CD8-positive, alpha-beta memory T cell (primary cell): ENCODE measurements around the gene CCDC92. TPM values are rescaled to one million over a fixed set of nuclear protein-coding genes. Genes with fewer than 3 reads are reported as not detected.
A peak's percentile ranks its signal among the peaks of the same experiment; 100 is the strongest.

Experiments
- CTCF ChIA-PET: fragments of 350-600 bp; sonication (Branson Sonifier 250); formaldehyde crosslinking; loops from one replicate; lab custom pipeline; 2021; ENCODE audit warnings: antibody characterized with exemption; lab: Charles Lee
- POLR2A ChIA-PET: fragments of 350-600 bp; sonication (Branson Sonifier 250); formaldehyde crosslinking; loops from one replicate; lab custom pipeline; 2021; ENCODE audit warnings: antibody characterized with exemption; lab: Charles Lee
- DNase-seq, 5 donors: peaks; one replicate each; pipeline versions ENCODE4 v3.0.0 to v3.0.0-alpha.2; 2020 to 2022; ENCODE audit warnings: mixed read lengths in 1 of 5
- H3K27ac ChIP-seq: one replicate; pipeline ENCODE4 v1.7.0; 2013; ENCODE audit warnings: low read depth, mild to moderate bottlenecking, low read length, moderate library complexity
- H3K27me3 ChIP-seq: 2 replicates; pipeline ENCODE4 v1.7.0; 2013; ENCODE audit warnings: low read length, mild to moderate bottlenecking; ENCODE audit not compliant: insufficient read depth, poor library complexity, severe bottlenecking
- H3K36me3 ChIP-seq: 2 replicates; pipeline ENCODE4 v1.7.0; 2013; ENCODE audit warnings: mild to moderate bottlenecking, low read length, moderate library complexity; ENCODE audit not compliant: insufficient read depth
- H3K4me1 ChIP-seq: 2 replicates; pipeline ENCODE4 v1.7.0; 2013; ENCODE audit warnings: mild to moderate bottlenecking, low read length, moderate library complexity; ENCODE audit not compliant: insufficient read depth
- H3K4me3 ChIP-seq: 2 replicates; pipeline ENCODE4 v1.7.0; 2013; ENCODE audit warnings: mild to moderate bottlenecking, low read length
- H3K9me3 ChIP-seq: 2 replicates; pipeline ENCODE4 v1.7.0; 2013; ENCODE audit warnings: mild to moderate bottlenecking, low read length
- H3K27ac Mint-ChIP-seq, 8 donors: one replicate each; pipeline ENCODE4 v1.8.0; 2020 to 2021; ENCODE audit warnings: mixed read lengths in 8 of 8, mild to moderate bottlenecking in 6 of 8, inconsistent platforms in 3 of 8, moderate library complexity in 3 of 8
- H3K27me3 Mint-ChIP-seq, 2 donors: one replicate each; pipeline ENCODE4 v1.8.0; 2020 to 2021; ENCODE audit warnings: mixed read lengths in 2 of 2, mild to moderate bottlenecking in 1 of 2, moderate library complexity in 1 of 2
- H3K36me3 Mint-ChIP-seq, 3 donors: one replicate each; pipeline ENCODE4 v1.8.0; 2020 to 2021; ENCODE audit warnings: mixed read lengths in 3 of 3, inconsistent platforms in 1 of 3, mild to moderate bottlenecking in 1 of 3
- H3K4me1 Mint-ChIP-seq, 3 donors: one replicate each; pipeline ENCODE4 v1.8.0; 2020 to 2021; ENCODE audit warnings: mixed read lengths in 3 of 3, inconsistent platforms in 1 of 3, mild to moderate bottlenecking in 1 of 3
- H3K4me3 Mint-ChIP-seq, 7 donors: one replicate each; pipeline ENCODE4 v1.8.0; 2020 to 2021; ENCODE audit warnings: mixed read lengths in 7 of 7, mild to moderate bottlenecking in 6 of 7, moderate library complexity in 4 of 7, inconsistent platforms in 2 of 7
- H3K9me3 Mint-ChIP-seq, 5 donors: one replicate each; pipeline ENCODE4 v1.8.0; 2020 to 2022; ENCODE audit warnings: mixed read lengths in 5 of 5, mild to moderate bottlenecking in 3 of 5, moderate library complexity in 2 of 5, inconsistent platforms in 1 of 5
- polyA plus RNA-seq: library from polyadenylated mRNA; unstranded; fragments of 300-500 nt; fragmentation: Illumina TruSeq; gene quantifications from one replicate; pipeline ENCODE4 v1.2.3, GENCODE V29; 2021
- total RNA-seq, 2 experiments: library from RNA; stranded (reverse); gene quantifications; one replicate each; pipeline ENCODE4 v1.2.3, GENCODE V29; 2021

The CCDC92 gene
- total and polyA plus RNA-seq, 3 experiments from 2014 or later, result 10.2 to 48.9 (median 12.9) TPM

DNA sequence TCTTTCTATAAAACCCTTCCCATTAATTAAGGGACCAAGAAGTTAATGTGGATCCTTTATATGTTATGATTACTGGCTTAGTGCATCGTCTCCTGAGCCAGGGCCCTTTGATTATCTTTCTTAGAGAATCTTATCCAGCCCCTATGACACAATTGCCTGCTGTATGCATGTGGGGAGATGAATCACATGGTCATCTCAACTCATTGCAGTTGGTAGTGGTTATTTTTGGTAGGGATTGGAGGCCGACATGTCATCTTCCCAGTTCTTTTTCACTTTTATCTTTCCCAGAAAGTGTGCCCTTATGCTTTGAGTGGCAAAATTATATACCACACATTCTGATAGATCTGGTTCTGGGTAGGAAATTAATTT, 26.3 kb upstream of the CCDC92 start:
- Mint-ChIP-seq H3K9me3 (no peaks in the 10 kb centered on the region), H3K4me1 (peaks cover 23 to 44% (median 32%) of the 10 kb centered on the region in 3 donors), H3K4me3 (no peak overlapping the region), H3K27ac (peak overlapping the region in 2 of 8 donors; percentile 36 to 63), H3K27me3 (no peaks in the 10 kb centered on the region), H3K36me3 (peaks cover 0 to 30% (median 3%) of the 10 kb centered on the region in 3 donors)
- Histone ChIP-seq H3K9me3 (no peaks in the 10 kb centered on the region), H3K27ac (peak overlapping the region; percentile 45), H3K36me3 (peaks cover 9% of the 10 kb centered on the region), H3K4me3 (no peak overlapping the region), H3K27me3 (no peaks in the 10 kb centered on the region), H3K4me1 (peaks cover 7% of the 10 kb centered on the region)
- no peak for DNase-seq
- POLR2A ChIA-PET, result no interaction called here
- CTCF ChIA-PET, result no interaction called here

DNA sequence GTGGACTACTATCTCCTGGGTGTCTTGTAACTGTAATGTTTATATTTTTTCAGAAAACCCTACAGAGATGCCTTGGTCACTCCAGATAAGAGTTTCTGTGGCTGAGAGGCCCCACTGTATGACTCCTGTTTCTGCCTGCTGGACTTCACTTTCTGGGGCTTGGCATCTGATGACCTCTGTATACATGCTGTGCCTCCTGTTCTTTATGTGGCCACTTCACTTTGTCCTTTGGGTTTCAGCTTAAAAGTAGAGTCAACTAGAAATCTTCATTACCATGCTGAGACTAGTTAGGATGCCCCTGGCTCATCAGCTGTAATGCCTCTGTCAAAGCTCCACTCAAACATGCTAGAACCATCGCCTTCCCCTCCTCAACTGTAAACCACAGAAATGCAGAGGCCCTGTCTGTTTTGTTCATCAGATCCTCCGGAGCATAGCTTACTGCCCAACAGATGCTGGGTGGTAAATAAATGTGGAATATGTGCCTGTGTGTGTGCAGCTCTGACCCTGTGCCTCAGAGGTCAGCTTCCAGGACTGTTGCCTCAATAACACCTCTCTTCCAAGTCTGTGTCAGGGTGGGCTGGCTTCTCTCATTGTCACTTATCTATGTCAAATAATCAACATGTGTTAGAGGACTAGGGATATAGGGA, 25.8 kb upstream of the CCDC92 start:
- Histone ChIP-seq H3K36me3 (peaks cover 5% of the 10 kb centered on the region), H3K4me1 (peaks cover 7% of the 10 kb centered on the region), H3K27ac (peak overlapping the region; percentile 45), H3K27me3 (no peaks in the 10 kb centered on the region), H3K9me3 (no peaks in the 10 kb centered on the region), H3K4me3 (no peak overlapping the region)
- ChIA-PET POLR2A (no interaction called here), CTCF (no interaction called here)
- H3K27ac Mint-ChIP-seq, result peak overlapping the region in 3 of 8 donors; percentile 25 to 66 (median 63)
- H3K36me3 Mint-ChIP-seq, result peaks cover 0 to 34% (median 3%) of the 10 kb centered on the region in 3 donors
- H3K4me3 Mint-ChIP-seq, result no peak overlapping the region
- H3K27me3 Mint-ChIP-seq, result no peaks in the 10 kb centered on the region
- DNase-seq, result no peak
- H3K9me3 Mint-ChIP-seq, result no peaks in the 10 kb centered on the region
- peaks cover 26 to 48% (median 35%) of the 10 kb centered on the region in 3 donors for H3K4me1 Mint-ChIP-seq

DNA sequence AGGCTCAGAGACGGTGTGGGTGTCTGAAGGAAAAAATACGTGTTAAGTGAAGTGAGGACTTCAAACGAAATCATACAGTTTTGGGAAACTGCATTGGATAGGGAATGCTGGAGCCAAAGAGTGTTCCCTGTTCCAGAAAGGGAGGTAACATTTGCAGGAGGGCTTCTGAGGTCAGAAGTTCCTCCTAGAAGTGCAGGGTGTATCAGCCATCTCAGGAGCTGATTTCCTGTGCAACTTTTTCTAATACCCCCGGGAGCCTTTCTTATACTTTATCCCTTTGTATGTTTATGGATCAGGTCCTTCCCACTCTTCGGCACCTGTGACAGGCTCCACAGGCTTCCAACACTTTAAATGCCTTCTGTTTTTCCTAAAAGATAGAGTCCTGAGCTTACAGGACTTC, 25.3 kb upstream of the CCDC92 start:
- H3K9me3 Mint-ChIP-seq, result no peaks in the 10 kb centered on the region
- H3K4me1 Mint-ChIP-seq, result peaks cover 26 to 49% (median 40%) of the 10 kb centered on the region in 3 donors
- H3K4me3 ChIP-seq, result no peak overlapping the region
- no peak overlapping the region for H3K27ac Mint-ChIP-seq
- POLR2A ChIA-PET, result no interaction called here
- DNase-seq, result no peak
- peaks cover 0 to 40% (median 3%) of the 10 kb centered on the region in 3 donors for H3K36me3 Mint-ChIP-seq
- H3K4me1 ChIP-seq, result peaks cover 7% of the 10 kb centered on the region
- peak overlapping the region; percentile 45 for H3K27ac ChIP-seq
- no peak overlapping the region for H3K4me3 Mint-ChIP-seq
- CTCF ChIA-PET, result no interaction called here
- peaks cover 5% of the 10 kb centered on the region for H3K36me3 ChIP-seq
- no peaks in the 10 kb centered on the region for H3K9me3 ChIP-seq
- no peaks in the 10 kb centered on the region for H3K27me3 Mint-ChIP-seq
- no peaks in the 10 kb centered on the region for H3K27me3 ChIP-seq

DNA sequence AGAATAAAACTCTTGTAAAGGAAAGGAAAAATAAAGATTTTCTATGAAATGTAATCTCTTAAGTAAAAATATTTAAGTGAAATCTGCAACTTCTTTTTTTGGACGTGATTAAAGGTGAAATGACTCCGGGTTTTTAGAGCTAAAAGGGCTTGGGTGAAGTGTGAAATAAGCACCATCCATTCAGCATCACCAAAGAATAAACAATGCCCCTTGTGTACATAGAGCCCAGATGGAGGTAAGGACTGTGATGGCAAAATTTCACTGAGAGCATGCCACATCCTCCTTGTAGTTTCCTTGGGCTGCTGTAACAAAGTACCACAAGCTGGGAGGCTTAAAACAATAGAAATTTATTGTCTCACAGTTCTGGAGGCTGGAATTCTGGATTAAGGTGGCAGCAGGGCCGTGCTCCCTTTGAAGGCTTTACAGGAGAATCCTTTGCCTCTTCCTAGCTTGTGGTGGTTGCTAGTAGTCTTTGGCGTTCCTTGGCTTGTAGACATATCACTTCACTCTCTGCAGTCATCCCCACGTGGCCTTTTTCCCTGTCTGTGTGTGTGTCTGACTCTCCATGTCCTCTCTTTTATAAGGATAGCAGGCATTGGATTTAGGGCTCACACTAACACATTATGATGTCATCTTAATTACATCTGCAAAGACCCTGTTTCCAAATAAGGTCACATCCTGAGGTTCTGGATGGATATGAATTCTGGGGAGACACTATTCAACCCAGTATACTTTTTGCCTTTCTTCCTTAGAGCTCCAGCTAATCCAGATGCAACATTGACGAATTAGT, 24.6 kb upstream of the CCDC92 start:
- Mint-ChIP-seq H3K27me3 (no peaks in the 10 kb centered on the region), H3K4me1 (peaks cover 26 to 49% (median 40%) of the 10 kb centered on the region in 3 donors), H3K27ac (peak overlapping the region in 4 of 8 donors; percentile 6 to 69 (median 38)), H3K36me3 (peaks cover 0 to 47% (median 5%) of the 10 kb centered on the region in 3 donors), H3K9me3 (no peaks in the 10 kb centered on the region), H3K4me3 (no peak overlapping the region)
- no peaks in the 10 kb centered on the region for H3K9me3 ChIP-seq
- peaks cover 7% of the 10 kb centered on the region for H3K4me1 ChIP-seq
- CTCF ChIA-PET, result interaction anchor here (1.0 to 1.4 kb wide), 2 partner anchors 8 to 14 kb away, joined by 3 to 4 read pairs; no protein-coding TSS in a partner anchor
- peak overlapping the region; percentile 45 for H3K27ac ChIP-seq
- POLR2A ChIA-PET, result no interaction called here
- no peaks in the 10 kb centered on the region for H3K27me3 ChIP-seq
- no peak for DNase-seq
- peaks cover 10% of the 10 kb centered on the region for H3K36me3 ChIP-seq
- H3K4me3 ChIP-seq, result no peak overlapping the region

DNA sequence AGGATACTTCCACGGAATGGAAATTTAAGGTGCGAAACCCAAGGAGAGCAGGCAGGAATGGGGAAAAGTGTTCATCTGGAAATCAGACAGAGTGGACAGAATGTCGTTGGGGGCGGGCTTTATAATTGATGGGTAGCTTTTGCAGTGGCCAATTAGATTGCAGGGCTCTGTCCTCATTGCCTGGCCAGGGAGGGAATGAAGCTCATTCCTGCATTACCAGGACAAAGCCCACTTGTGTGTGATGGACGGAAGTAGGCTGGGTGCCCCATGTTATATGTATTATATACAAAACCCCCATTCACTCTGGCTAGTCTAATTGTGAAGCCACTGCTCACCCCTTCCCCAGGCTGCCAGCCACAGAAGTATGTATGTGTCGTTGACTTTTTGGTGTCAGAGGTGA, 23.9 kb upstream of the CCDC92 start:
- Mint-ChIP-seq H3K9me3 (no peaks in the 10 kb centered on the region), H3K4me3 (no peak overlapping the region), H3K27me3 (no peaks in the 10 kb centered on the region), H3K4me1 (peaks cover 26 to 49% (median 40%) of the 10 kb centered on the region in 3 donors), H3K36me3 (peaks cover 4 to 53% (median 5%) of the 10 kb centered on the region in 3 donors), H3K27ac (peak overlapping the region in 4 of 8 donors; percentile 27 to 69 (median 58))
- Histone ChIP-seq H3K27ac (no peak overlapping the region), H3K4me1 (peaks cover 7% of the 10 kb centered on the region), H3K9me3 (no peaks in the 10 kb centered on the region), H3K36me3 (peaks cover 10% of the 10 kb centered on the region), H3K27me3 (no peaks in the 10 kb centered on the region), H3K4me3 (no peak overlapping the region)
- DNase-seq, result no peak
- POLR2A ChIA-PET, result no interaction called here
- CTCF ChIA-PET, result interaction anchor here (0.8 to 1.4 kb wide), 3 partner anchors 8 to 13 kb away, joined by 3 to 4 read pairs (median 3); no protein-coding TSS in a partner anchor

DNA sequence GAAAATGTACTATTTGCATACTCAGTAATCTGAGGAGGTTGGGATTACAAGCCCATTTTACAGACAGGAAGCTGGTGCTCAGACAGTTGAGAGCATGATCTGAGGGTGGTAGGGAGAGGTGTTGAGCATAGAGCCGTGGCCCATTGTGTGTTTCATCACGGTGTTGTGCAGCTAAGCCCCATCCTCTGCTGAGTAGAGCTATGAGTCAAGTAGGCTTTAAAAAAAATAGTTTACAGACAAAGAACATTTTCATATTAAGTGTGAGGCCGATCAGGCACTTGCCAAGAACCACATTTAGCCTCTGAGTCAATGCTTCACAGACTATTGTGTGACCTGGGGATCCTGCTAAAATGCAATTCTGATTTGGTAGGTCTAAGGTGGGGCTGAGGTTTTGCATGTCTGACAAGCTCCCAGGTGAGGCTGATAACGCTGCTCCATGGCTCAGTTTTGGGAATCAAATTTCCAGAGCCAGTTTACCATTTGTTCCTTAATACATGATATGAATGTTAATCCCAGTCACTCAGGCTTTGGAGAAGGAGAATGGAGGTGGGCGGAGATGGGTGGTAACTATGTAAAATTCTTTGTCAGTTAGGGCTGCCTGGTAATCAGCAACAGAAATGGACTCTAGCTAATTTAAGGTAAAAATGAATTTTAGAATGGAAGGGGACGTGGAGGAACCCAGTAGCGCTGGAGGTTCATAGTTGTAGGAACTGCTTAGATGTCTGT, 22.6 kb upstream of the CCDC92 start:
- Histone ChIP-seq H3K27ac (no peak overlapping the region), H3K4me1 (peaks cover 7% of the 10 kb centered on the region), H3K36me3 (peaks cover 15% of the 10 kb centered on the region), H3K4me3 (no peak overlapping the region), H3K9me3 (no peaks in the 10 kb centered on the region), H3K27me3 (no peaks in the 10 kb centered on the region)
- peaks cover 32 to 54% (median 47%) of the 10 kb centered on the region in 3 donors for H3K4me1 Mint-ChIP-seq
- H3K4me3 Mint-ChIP-seq, result peak overlapping the region in 1 of 7 donors; percentile 10
- ChIA-PET CTCF (interaction anchor here (1.1 to 1.6 kb wide), 2 partner anchors 12 to 89 kb away, joined by 3 to 5 read pairs; no protein-coding TSS in a partner anchor), POLR2A (no interaction called here)
- DNase-seq, result no peak
- no peaks in the 10 kb centered on the region for H3K27me3 Mint-ChIP-seq
- peaks cover 8 to 67% (median 12%) of the 10 kb centered on the region in 3 donors for H3K36me3 Mint-ChIP-seq
- no peaks in the 10 kb centered on the region for H3K9me3 Mint-ChIP-seq
- H3K27ac Mint-ChIP-seq, result peak overlapping the region in 2 of 8 donors; percentile 5 to 27

DNA sequence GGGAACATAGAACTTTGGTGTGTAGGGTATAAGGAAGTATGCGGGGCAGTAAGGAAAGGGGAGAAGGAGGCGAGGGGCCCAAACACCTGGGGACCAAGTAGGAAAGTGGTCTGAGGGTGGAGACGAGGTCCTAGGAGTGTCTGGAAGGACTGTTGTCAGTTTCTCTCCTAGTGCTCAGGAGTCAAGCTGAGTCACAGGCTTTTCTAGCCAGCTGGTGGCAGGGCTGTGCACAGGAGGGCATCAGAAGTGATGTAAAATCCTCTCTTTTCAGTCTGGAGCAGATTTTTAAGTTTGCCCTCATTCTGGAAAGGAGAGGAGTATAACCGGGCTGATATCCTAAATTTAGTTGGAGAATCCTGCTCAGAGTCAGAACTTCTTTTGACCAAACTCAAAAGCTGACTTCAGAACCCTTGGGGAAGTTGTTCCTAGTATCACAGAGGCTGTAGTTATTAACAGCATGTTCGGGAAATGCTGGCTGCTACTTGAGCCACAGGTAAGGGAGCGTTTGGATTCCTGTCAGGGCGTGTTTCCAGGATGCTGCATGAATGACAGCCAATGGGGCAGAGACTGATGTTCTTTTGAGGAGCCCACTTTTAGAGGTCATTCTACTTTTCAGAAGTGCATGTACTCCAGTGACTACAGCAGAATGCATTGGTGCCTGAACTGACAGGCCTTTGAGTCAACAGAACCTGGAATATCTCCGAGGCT, 19.6 kb upstream of the CCDC92 start:
- Mint-ChIP-seq H3K4me1 (peaks cover 29 to 54% (median 45%) of the 10 kb centered on the region in 3 donors), H3K4me3 (no peak overlapping the region), H3K27me3 (no peaks in the 10 kb centered on the region), H3K36me3 (peaks cover 11 to 76% (median 24%) of the 10 kb centered on the region in 3 donors), H3K27ac (no peak overlapping the region), H3K9me3 (no peaks in the 10 kb centered on the region)
- peaks cover 13% of the 10 kb centered on the region for H3K36me3 ChIP-seq
- no peaks in the 10 kb centered on the region for H3K9me3 ChIP-seq
- peaks cover 7% of the 10 kb centered on the region for H3K4me1 ChIP-seq
- ChIA-PET CTCF (no interaction called here), POLR2A (no interaction called here)
- H3K27me3 ChIP-seq, result no peaks in the 10 kb centered on the region
- no peak overlapping the region for H3K27ac ChIP-seq
- no peak for DNase-seq
- no peak overlapping the region for H3K4me3 ChIP-seq
